Calu3 (cell line): ENCODE data around the gene NRG3. TPM values are rescaled to one million over a fixed set of nuclear protein-coding genes. Genes with fewer than 3 reads are reported as not detected.

Source experiments
- BruUV-seq: library from RNA; stranded (reverse); fragments of 400-500 nt; replicated peaks from 2 replicates; lab custom pipeline; 2021; lab: Mats Ljungman, UMichigan
- CTCF ChIA-PET: fragments of 300-600 bp; sonication (Branson Sonifier 250); formaldehyde crosslinking; loops from one replicate; lab custom pipeline; 2022; ENCODE audit warnings: antibody characterized with exemption; lab: Charles Lee
- DNase-seq: peaks from one replicate; pipeline ENCODE4 v3.0.0; 2022
- H3K27ac Mint-ChIP-seq: one replicate; pipeline ENCODE4 v1.8.0; 2022; ENCODE audit warnings: mixed read lengths; ENCODE audit not compliant: unreplicated experiment
- H3K27me3 Mint-ChIP-seq: one replicate; pipeline ENCODE4 v1.8.0; 2022; ENCODE audit warnings: mixed read lengths; ENCODE audit not compliant: unreplicated experiment
- H3K36me3 Mint-ChIP-seq: one replicate; pipeline ENCODE4 v1.8.0; 2022; ENCODE audit warnings: mild to moderate bottlenecking, moderate library complexity, mixed read lengths; ENCODE audit not compliant: insufficient read depth, unreplicated experiment
- H3K4me1 Mint-ChIP-seq: one replicate; pipeline ENCODE4 v1.8.0; 2022; ENCODE audit warnings: mild to moderate bottlenecking, low read depth, mixed read lengths; ENCODE audit not compliant: unreplicated experiment
- H3K4me3 Mint-ChIP-seq: one replicate; pipeline ENCODE4 v1.8.0; 2022; ENCODE audit warnings: mild to moderate bottlenecking, low read depth, moderate library complexity, mixed read lengths; ENCODE audit not compliant: unreplicated experiment
- H3K9me3 Mint-ChIP-seq: one replicate; pipeline ENCODE4 v1.8.0; 2022; ENCODE audit warnings: low read depth, mixed read lengths; ENCODE audit not compliant: unreplicated experiment
- intact Hi-C: fragments of 100-400 bp; cut with micrococcal nuclease; formaldehyde crosslinking; loops from one replicate; pipeline ENCODE4 v1.10.0; 2022; ENCODE audit not compliant: unreplicated experiment
- total RNA-seq: library from RNA; stranded (reverse); gene quantifications from 2 replicates; pipeline ENCODE4 v1.2.3, GENCODE V29; 2022
- TF ChIP-seq, protein P1 (sequence below): fragments of 200-600 bp; IDR thresholded peaks from one replicate; pipeline ENCODE4 v1.8.0; 2022; ENCODE audit warnings: antibody characterized with exemption; ENCODE audit not compliant: unreplicated experiment

NRG3 gene
- total RNA-seq, 1 experiment from 2014 or later = 46.3 TPM

DNA sequence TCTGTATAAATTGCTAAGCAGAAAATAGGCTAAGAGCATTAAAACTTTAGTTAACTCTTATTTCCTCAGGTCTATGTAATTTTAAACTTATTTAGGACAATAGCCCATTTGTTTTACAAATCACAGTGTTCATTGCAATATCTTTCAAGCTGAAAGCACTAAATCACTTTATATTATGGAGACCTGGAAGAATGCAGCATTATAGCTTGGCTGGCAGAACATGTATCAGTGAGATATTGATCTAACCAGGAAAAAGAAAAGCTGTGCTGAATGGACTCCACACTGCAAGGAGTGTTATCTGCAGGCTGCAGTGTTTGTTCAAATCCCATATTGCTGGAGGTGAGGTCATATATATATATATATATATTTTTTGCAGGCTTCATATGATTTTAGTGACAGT, 517.5 kb downstream of the NRG3 start:
- TF ChIP-seq, protein P1, sequence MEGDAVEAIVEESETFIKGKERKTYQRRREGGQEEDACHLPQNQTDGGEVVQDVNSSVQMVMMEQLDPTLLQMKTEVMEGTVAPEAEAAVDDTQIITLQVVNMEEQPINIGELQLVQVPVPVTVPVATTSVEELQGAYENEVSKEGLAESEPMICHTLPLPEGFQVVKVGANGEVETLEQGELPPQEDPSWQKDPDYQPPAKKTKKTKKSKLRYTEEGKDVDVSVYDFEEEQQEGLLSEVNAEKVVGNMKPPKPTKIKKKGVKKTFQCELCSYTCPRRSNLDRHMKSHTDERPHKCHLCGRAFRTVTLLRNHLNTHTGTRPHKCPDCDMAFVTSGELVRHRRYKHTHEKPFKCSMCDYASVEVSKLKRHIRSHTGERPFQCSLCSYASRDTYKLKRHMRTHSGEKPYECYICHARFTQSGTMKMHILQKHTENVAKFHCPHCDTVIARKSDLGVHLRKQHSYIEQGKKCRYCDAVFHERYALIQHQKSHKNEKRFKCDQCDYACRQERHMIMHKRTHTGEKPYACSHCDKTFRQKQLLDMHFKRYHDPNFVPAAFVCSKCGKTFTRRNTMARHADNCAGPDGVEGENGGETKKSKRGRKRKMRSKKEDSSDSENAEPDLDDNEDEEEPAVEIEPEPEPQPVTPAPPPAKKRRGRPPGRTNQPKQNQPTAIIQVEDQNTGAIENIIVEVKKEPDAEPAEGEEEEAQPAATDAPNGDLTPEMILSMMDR = no peak
- no peaks in the 10 kb centered on the region for H3K36me3 Mint-ChIP-seq

GRCh38 chr10:82394122-82394521, 519.1 kb downstream of the NRG3 start:
- Mint-ChIP-seq H3K4me1 (peaks cover 7% of the 10 kb centered on the region), H3K27ac (no peak overlapping the region), H3K4me3 (no peak overlapping the region), H3K27me3 (no peaks in the 10 kb centered on the region), H3K36me3 (no peaks in the 10 kb centered on the region), H3K9me3 (peaks cover 2% of the 10 kb centered on the region)
- DNase-seq = no peak
- no TSS peak for BruUV-seq
- CTCF ChIA-PET = no interaction called here
- intact Hi-C loops = no loop called here
- TF ChIP-seq, protein P1 = no peak

More for the DNA sequence above, 517.5 kb downstream of the NRG3 start:
- Mint-ChIP-seq H3K27me3 (no peaks in the 10 kb centered on the region), H3K9me3 (peaks cover 2% of the 10 kb centered on the region), H3K4me3 (no peak overlapping the region), H3K27ac (no peak overlapping the region), H3K4me1 (no peaks in the 10 kb centered on the region)
- intact Hi-C loops = no loop called here
- DNase-seq = no peak
- BruUV-seq = no TSS peak
- CTCF ChIA-PET = interaction anchor here (0.6 kb wide), 1 partner anchor 8 kb away, joined by 7 read pairs; no protein-coding TSS in a partner anchor

- no peak overlapping the region for H3K27ac Mint-ChIP-seq
- H3K9me3 Mint-ChIP-seq = peaks cover 2% of the 10 kb centered on the region
- no peaks in the 10 kb centered on the region for H3K27me3 Mint-ChIP-seq
- CTCF ChIA-PET = no interaction called here
- peaks cover 7% of the 10 kb centered on the region for H3K4me1 Mint-ChIP-seq
- BruUV-seq = no TSS peak
- TF ChIP-seq, protein P1 = no peak
- no peak for DNase-seq
- no peak overlapping the region for H3K4me3 Mint-ChIP-seq
- intact Hi-C loops = no loop called here
- no peaks in the 10 kb centered on the region for H3K36me3 Mint-ChIP-seq
Measured at GRCh38 chr10:82394987-82395386, 520.0 kb downstream of the NRG3 start.

GRCh38 chr10:82396886-82397285, 521.9 kb downstream of the NRG3 start:
- H3K9me3 Mint-ChIP-seq = peaks cover 2% of the 10 kb centered on the region
- H3K27me3 Mint-ChIP-seq = no peaks in the 10 kb centered on the region
- CTCF ChIA-PET = no interaction called here
- no TSS peak for BruUV-seq
- peaks cover 7% of the 10 kb centered on the region for H3K4me1 Mint-ChIP-seq
- no peak overlapping the region for H3K27ac Mint-ChIP-seq
- no peak for DNase-seq
- intact Hi-C loops = no loop called here
- no peak overlapping the region for H3K4me3 Mint-ChIP-seq
- H3K36me3 Mint-ChIP-seq = no peaks in the 10 kb centered on the region
- TF ChIP-seq, protein P1 = no peak
